ENCODE data around the gene CTU1. TPM values are rescaled to one million over a fixed set of nuclear protein-coding genes. Genes with fewer than 3 reads are reported as not detected.

The CTU1 gene
- total RNA-seq = 6.3 and 7.9 TPM in 2 replicates

DNA sequence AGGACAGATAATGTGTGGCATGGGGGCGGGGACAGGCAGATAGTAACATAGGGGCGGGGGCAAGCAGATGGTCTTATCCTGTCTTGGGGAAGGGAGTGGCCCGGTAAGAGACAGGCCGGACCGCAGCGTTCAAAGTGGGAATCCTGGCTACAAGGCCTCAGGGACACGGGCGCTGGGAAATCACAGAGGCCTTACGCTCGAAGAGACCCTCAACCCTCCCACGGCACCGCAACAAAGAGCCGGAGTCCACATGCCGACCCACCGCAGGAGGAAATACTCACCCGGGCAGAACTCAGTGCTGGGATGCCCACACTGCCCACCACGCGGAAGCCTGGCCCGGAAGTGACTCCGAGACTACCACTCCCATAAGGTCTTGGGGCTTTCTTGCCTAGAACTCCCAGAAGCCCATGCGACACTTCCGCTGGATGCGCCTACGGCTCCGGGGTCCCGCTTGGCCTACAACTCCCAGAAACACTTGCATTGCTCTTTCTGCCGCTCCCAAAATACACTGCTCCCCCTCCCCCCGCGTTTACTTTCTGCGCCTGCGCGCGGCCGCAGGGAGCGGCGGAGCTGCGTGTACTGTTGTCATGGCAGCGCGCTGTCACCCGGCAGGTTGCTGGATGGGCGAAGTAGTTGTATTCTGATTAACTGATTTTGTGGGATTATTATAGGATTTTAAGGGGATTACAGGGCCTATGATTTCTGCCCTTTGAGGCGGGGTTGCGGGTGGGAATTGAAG lies at the start of gene CTU1:
CTU1 (minus strand) TSS at position 344 of the 739 bp plus-strand sequence. CDS start 3,840 bp downstream, outside the sequence.

DNA sequence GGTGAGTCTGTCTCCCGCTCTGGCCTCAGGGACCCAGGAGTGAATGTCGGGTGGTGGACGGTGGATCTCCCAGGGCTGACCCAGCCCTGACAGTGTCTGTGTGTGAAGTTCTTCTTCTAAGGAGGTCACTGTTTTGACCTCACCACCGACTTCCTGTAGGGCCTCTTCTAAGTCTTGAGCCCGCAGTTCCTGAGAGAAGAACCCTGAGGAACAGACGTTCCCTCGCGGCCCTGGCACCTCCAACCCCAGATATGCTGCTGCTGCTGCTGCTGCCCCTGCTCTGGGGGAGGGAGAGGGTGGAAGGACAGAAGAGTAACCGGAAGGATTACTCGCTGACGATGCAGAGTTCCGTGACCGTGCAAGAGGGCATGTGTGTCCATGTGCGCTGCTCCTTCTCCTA lies 33.9 kb upstream of the CTU1 start, which contains the start of gene SIGLEC7:
SIGLEC7 (plus strand) TSS at position 183 of the 400 bp plus-strand sequence; CDS start at position 252, 69 bp downstream.

DNA sequence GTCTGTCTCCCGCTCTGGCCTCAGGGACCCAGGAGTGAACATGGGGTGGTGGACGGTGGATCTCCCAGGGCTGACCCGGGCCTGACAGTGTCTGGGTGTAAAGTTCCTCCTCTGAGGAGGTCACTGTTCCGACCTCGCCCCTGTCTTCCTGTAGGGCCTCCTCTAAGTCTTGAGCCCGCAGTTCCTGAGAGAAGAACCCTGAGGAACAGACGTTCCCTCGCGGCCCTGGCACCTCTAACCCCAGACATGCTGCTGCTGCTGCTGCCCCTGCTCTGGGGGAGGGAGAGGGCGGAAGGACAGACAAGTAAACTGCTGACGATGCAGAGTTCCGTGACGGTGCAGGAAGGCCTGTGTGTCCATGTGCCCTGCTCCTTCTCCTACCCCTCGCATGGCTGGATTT lies 16.5 kb upstream of the CTU1 start, which contains the start of gene SIGLEC9:
SIGLEC9 (plus strand) TSS at position 178 of the 400 bp plus-strand sequence; CDS start at position 247, 69 bp downstream.

DNA sequence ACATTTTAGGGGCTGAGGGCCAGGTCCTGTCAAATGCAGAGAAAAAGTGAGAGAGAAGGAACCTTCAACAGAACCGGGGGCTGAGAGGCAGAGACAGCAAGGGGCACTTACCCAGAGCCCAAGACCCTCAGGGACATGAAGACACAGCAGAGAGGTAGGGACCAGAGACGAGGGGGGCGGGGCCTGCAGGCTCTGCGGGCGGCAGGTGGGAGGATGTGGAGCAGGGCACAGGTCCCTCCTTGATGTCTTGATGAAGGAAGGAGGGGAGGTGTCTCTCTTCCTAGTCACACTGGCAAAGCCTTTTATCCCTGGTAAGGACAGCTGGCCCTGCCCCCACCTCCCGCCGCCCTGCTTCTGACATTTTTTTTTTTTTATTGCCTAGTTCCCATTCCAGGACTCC lies 25.6 kb downstream of the CTU1 start, which contains the start of gene KLK14:
KLK14 (minus strand) TSS at position 277 of the 400 bp plus-strand sequence; CDS start at position 4, 273 bp downstream.

DNA sequence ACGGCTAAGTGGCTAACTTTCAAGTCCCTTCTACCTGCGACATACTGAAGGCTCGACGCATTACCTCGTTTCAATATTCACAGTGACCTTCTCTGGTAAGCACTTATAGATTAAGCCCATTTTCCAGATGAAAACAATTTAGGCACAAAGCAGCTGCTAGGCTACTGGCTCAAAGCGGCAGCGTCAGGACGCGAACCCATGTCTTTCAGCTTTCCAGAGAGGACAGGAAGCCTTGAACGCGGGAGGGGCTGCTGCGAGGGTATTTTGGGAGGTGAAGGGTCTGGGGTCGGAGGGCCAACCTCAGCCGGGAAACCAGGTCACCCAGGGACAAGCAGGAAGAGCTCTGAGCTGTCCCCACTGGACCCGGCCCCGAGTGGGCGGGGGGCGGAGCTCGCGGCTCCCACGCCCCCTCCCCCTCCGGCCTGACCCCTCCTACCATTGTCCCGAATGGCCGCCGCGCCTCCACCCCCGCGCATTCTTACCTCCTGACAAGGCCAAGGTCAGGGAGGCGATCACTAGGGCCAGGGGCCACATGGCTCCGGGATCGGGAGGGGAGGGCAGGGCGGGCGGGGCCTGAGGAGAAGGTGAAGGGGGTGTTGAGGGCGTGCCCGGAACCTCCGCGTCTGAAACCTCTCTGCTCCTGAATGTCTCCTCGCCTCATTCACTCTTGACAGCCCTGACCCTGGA lies 43.5 kb downstream of the CTU1 start, which contains the start of gene KLK13:
KLK13 (minus strand) TSS at position 559 of the 687 bp plus-strand sequence; CDS start at position 534, 25 bp downstream.

Other genes starting within 250 kb of the CTU1 start
- not detected in 2 replicates for gene KLK2, start 235.0 kb downstream of the CTU1 start, total RNA-seq
- not detected in 2 replicates for gene KLK4, start 197.0 kb downstream of the CTU1 start, total RNA-seq
- not detected in 2 replicates for gene KLK5, start 155.4 kb downstream of the CTU1 start, total RNA-seq
- gene KLK6, start 138.8 kb downstream of the CTU1 start, total RNA-seq = 0.39 and 1.6 TPM in 2 replicates
- not detected in 2 replicates for gene KLK7, start 124.5 kb downstream of the CTU1 start, total RNA-seq
- 0.39 TPM in 1 of 2 replicates, not detected in the other for gene KLK8, start 106.8 kb downstream of the CTU1 start, total RNA-seq
- not detected in 2 replicates for gene KLK10, start 88.7 kb downstream of the CTU1 start, total RNA-seq
- not detected in 2 replicates for gene KLK11, start 81.8 kb downstream of the CTU1 start, total RNA-seq
- gene KLK12, start 73.4 kb downstream of the CTU1 start, total RNA-seq = not detected in 2 replicates
- not detected in 2 replicates for gene KLK13, start 43.3 kb downstream of the CTU1 start, total RNA-seq
- gene KLK14, start 25.5 kb downstream of the CTU1 start, total RNA-seq = not detected in 2 replicates
- gene SIGLEC9, start 16.5 kb upstream of the CTU1 start, total RNA-seq = not detected in 2 replicates
- gene SIGLEC7, start 33.9 kb upstream of the CTU1 start, total RNA-seq = not detected in 2 replicates
- gene CD33, start 116.7 kb upstream of the CTU1 start, total RNA-seq = not detected in 2 replicates
- not detected in 2 replicates for gene SIGLECL1, start 142.7 kb upstream of the CTU1 start, total RNA-seq
- gene IGLON5, start 203.2 kb upstream of the CTU1 start, total RNA-seq = not detected in 2 replicates
- 1.4 and 2.4 TPM in 2 replicates for gene VSIG10L, start 233.7 kb upstream of the CTU1 start, total RNA-seq